Germinal center (tissue), 1 donor: Measurements from ENCODE around the gene HAGH.

ENCODE experiments used
- DNase-seq: peaks from one replicate; pipeline ENCODE4 v3.0.0; 2012; ENCODE audit warnings: mixed read lengths, low spot score

The HAGH gene

DNA sequence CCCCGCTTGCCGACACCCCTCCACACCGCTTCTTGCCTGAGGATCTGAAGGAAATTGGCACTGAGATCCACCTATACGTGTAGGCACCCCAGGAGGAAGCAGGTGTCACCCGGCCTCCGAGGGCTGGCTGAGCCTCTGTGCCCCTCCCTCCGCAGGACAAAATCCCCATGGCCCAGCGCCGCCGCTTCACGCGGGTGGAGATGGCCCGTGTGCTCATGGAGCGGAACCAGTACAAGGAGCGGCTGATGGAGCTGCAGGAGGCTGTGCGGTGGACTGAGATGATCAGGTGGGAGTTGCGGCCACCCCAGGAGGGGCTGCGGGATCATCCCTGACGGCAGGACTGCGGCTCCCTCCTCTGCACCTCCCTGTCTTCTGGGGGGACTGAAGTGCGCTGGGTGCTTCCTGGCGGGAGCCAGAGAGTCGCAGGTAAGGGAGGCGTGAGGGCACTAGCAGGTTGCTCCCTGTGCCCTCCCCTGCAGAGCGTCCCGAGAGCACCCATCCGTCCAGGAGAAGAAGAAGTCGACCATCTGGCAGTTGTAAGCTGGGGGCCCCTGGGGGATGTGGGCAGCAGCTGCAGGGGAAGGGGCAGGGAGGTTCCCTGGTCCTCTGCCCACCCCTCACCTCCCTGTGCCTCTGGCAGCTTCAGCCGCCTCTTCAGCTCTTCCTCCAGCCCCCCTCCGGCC lies 64.3 kb downstream of the HAGH start:
- DNase-seq = no peak

DNA sequence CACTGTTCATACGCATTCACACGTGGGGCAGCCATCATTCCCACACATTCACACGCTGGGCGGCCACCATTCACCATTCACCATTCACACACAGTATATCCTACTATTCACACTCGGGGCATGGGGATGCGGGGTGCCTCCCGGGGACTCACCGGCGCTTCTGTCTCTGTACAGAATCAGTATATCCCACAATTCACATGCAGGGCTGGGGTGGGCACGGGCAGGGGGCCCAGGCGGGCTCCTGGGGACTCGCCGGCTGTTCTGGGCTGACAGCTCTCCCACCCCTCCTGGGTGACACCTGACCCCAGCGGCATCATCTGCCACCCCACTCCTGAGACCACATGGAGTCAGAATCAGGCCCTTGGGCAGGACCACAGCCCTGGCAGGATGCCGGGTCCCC lies 64.9 kb downstream of the HAGH start:
- DNase-seq = no peak

DNA sequence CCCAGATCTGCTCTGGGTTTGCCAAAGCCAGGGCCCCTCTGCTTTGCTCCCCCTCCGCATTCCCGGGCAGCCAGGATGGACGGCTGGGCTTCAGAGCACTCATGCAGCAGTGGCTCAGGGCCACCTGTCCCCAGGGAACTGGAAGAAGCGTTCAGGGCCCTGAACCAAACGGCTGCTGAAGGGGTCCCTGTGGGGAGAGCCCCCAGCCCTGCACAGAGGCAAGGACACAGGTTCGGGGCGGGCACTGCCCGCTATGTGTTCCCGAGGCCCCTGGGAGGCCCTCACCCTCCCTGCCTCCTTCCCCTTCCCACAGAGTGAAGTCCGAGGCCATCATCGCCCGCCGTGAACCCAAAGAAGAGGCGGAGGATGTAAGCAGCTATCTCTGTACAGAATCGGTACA lies 65.7 kb downstream of the HAGH start:
- DNase-seq = no peak

DNA sequence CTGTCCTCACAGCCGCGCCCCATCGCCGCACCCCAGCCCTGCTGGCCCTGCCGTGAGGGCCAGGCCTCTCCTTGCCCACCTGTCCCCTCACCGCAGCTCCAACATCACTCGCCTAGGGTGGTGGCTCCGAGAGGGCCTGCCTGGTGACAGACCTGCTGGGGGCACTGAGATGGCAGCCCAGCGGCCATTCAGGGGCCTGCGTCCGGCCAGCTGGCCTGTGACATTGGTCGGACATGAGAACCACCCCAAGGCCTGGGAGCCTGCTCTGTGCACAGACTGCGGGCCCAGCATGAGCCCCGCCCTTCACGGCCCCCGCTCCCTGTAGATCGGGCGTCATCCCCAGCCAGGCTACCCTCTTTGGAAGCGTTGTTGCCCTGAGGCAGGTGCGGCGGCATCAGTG lies 67.1 kb downstream of the HAGH start:
- DNase-seq = no peak

DNA sequence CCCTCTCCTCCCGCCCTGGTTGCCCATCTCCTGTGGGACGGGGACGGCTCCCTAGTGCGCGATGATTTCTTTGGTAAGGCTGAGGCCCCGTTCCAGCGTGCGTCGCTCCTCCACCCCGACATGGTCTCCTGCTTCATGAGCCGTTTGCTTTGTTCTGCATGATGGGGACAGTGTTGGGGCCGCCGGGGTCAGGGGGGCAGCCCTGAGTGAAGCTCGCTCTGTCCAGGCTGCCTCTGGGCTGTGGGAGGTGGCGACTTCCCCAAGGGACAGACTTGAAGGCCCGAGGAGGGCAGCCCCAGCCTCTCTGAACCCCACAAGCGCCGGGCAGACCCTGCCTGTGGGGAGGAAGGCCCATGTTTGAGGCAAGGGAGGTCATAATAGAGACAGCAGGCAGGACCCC lies 67.7 kb downstream of the HAGH start:
- DNase-seq = no peak

DNA sequence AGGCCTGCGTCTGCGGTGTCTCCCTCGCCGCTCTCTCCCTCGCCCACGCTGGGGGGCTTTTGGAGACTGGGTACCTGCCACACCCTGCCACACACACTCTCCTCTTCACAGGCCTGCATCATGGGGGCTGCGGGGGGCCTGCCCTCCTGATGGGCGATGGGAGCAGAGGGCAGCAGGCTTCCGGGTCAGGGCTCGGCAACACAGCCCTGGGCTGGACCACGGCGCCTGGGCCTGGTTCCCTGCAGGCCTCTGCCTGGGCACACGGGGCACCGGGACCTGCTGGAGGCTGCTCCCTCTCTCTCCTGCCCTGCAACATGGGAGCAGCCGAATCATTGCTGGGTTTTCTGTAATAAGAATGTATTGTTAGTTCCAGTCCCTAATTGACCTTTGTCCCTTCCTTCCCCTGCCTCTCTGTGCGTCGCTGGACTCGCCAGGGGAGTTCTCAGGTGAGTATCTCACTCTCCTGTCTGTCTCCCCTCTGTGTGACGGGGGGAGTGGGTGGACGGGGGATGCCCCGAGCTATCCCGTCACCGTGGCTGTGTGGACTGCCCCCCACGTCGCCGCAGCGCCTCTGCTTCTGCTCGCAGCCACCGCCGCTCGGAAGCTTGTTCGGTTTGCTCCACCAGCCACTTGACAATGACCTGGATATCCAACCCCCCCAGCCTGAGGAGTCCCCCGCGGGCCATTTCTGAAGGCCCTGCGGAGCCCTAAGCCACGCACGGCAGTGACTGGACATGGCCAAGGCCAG lies 68.7 kb downstream of the HAGH start:
- DNase-seq = no peak
